Measurements from ENCODE around the gene IGFBP1.
"Not testable (repeated sequence)": the region's sequence is repeated elsewhere in the genome, so short reads cannot be mapped to it uniquely, and the experiment has no call there.

The IGFBP1 gene

GRCh38 chr7:45940237-45940781 lies 52.0 kb downstream of the IGFBP1 start:
- not testable (repeated sequence) for DNase-seq

GRCh38 chr7:45940939-45941338 lies 52.7 kb downstream of the IGFBP1 start:
- DNase-seq: no peak

Measured in midbrain (tissue), 1 donor.